ENCODE data around the gene GPRIN1. TPM values are rescaled to one million over a fixed set of nuclear protein-coding genes. Genes with fewer than 3 reads are reported as not detected.

The GPRIN1 gene
- total RNA-seq, 2 donors from 2014 or later = 2.1 to 3.1 TPM

- intact Hi-C loops (cut with DNase I) = no loop called here
- peaks cover 58% of the 10 kb centered on the region for H3K27me3 ChIP-seq
- TF ChIP-seq CTCF (IDR thresholded peaks at IDR 0.05) = no peak
- H3K4me3 ChIP-seq = no peak overlapping the region
- H3K9me3 ChIP-seq = no peaks in the 10 kb centered on the region
- H3K4me1 ChIP-seq = peaks cover 10% of the 10 kb centered on the region
- no peak overlapping the region for H3K9ac ChIP-seq (ENCODE audit: low read depth in 2 of 2, low read length in 2 of 2)
- H3K36me3 ChIP-seq = no peaks in the 10 kb centered on the region
- no peak overlapping the region for H3K27ac ChIP-seq
- no peak for DNase-seq
These were observed 15.6 kb upstream of the GPRIN1 start for GRCh38 chr5:176625512-176625911.

GRCh38 chr5:176624938-176625337, 15.0 kb upstream of the GPRIN1 start:
- TF ChIP-seq CTCF (IDR thresholded peaks at IDR 0.05) = no peak
- H3K27me3 ChIP-seq = peaks cover 58% of the 10 kb centered on the region
- intact Hi-C loops (cut with DNase I) = no loop called here

GRCh38 chr5:176624142-176624541, 14.2 kb upstream of the GPRIN1 start:
- Histone ChIP-seq H3K9ac (ENCODE audit: low read depth in 2 of 2, low read length in 2 of 2) (no peak overlapping the region), H3K27ac (no peak overlapping the region), H3K9me3 (no peaks in the 10 kb centered on the region), H3K36me3 (no peaks in the 10 kb centered on the region), H3K4me1 (no peaks in the 10 kb centered on the region), H3K27me3 (peaks cover 58% of the 10 kb centered on the region), H3K4me3 (no peak overlapping the region)
- no peak for DNase-seq
- TF ChIP-seq CTCF (IDR thresholded peaks at IDR 0.05) = no peak
- intact Hi-C loops (cut with DNase I) = no loop called here

More at GRCh38 chr5:176624938-176625337, 15.0 kb upstream of the GPRIN1 start:
- no peak overlapping the region for H3K4me3 ChIP-seq
- no peak overlapping the region for H3K9ac ChIP-seq (ENCODE audit: low read depth in 2 of 2, low read length in 2 of 2)
- H3K36me3 ChIP-seq = no peaks in the 10 kb centered on the region
- no peaks in the 10 kb centered on the region for H3K9me3 ChIP-seq
- peaks cover 4% of the 10 kb centered on the region for H3K4me1 ChIP-seq
- no peak for DNase-seq
- no peak overlapping the region for H3K27ac ChIP-seq

DNA sequence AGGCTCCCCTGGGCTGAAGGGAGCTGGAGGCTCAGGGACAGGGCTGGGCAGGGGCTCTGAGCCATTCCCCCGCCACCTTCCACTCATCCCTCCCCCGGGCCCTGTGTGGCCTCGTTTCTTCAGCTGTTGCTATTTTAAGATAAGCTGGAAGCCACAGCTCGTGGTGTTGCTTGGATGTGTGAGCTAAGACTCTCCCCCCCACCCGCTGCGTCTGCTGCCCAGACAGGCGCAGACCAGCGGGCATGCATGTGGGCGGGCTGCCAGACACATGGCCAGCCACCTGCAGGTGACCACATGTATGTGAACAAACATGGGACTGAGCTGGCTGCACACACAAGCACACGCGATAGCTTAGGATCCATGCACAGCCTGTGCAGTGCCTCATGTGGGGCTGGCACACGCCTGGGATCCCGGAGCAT, 11.7 kb upstream of the GPRIN1 start:
- no peaks in the 10 kb centered on the region for H3K4me1 ChIP-seq
- intact Hi-C loops (cut with DNase I) = no loop called here
- no peaks in the 10 kb centered on the region for H3K36me3 ChIP-seq
- H3K27ac ChIP-seq = no peak overlapping the region
- no peak for TF ChIP-seq CTCF (IDR thresholded peaks at IDR 0.05)
- H3K4me3 ChIP-seq = no peak overlapping the region
- peaks cover 44% of the 10 kb centered on the region for H3K27me3 ChIP-seq
- H3K9ac ChIP-seq (ENCODE audit: low read depth in 2 of 2, low read length in 2 of 2) = no peak overlapping the region
- no peaks in the 10 kb centered on the region for H3K9me3 ChIP-seq
- no peak for DNase-seq

- intact Hi-C loops (cut with DNase I) = no loop called here
- no peak overlapping the region for H3K4me3 ChIP-seq
These were observed 10.5 kb upstream of the GPRIN1 start for GRCh38 chr5:176620333-176620981.

More at GRCh38 chr5:176620333-176620981, 10.5 kb upstream of the GPRIN1 start:
- Histone ChIP-seq H3K9ac (ENCODE audit: low read depth in 2 of 2, low read length in 2 of 2) (no peak overlapping the region), H3K36me3 (no peaks in the 10 kb centered on the region), H3K9me3 (no peaks in the 10 kb centered on the region), H3K4me1 (no peaks in the 10 kb centered on the region), H3K27ac (no peak overlapping the region), H3K27me3 (peaks cover 36% of the 10 kb centered on the region)
- DNase-seq = no peak
- no peak for TF ChIP-seq CTCF (IDR thresholded peaks at IDR 0.05)
